Progenitor cell of endocrine pancreas (in vitro differentiated cells): ENCODE data around the gene AFAP1L1. TPM values are rescaled to one million over a fixed set of nuclear protein-coding genes. Genes with fewer than 3 reads are reported as not detected.

ENCODE experiments used
- DNase-seq: peaks from one replicate; pipeline ENCODE4 v3.0.0; 2021; ENCODE audit warnings: low spot score; ENCODE audit not compliant: unreplicated experiment
- H3K27ac Mint-ChIP-seq: 2 replicates; pipeline ENCODE4 v1.8.0; 2021; ENCODE audit warnings: mild to moderate bottlenecking, moderate library complexity, mixed read lengths
- H3K27me3 Mint-ChIP-seq: 2 replicates; pipeline ENCODE4 v1.8.0; 2021; ENCODE audit warnings: mixed read lengths
- H3K36me3 Mint-ChIP-seq: 2 replicates; pipeline ENCODE4 v1.8.0; 2022; ENCODE audit warnings: mixed read lengths; ENCODE audit not compliant: insufficient read depth
- H3K4me1 Mint-ChIP-seq: 2 replicates; pipeline ENCODE4 v1.8.0; 2021; ENCODE audit warnings: low read depth, mixed read lengths
- H3K4me3 Mint-ChIP-seq: 2 replicates; pipeline ENCODE4 v1.8.0; 2021; ENCODE audit warnings: low read depth, mild to moderate bottlenecking, moderate library complexity, mixed read lengths
- H3K9me3 Mint-ChIP-seq: 2 replicates; pipeline ENCODE4 v1.8.0; 2021; ENCODE audit warnings: low read depth, mixed read lengths
- CTCF ChIP-seq: fragments of 200-600 bp; sonication (generic); IDR thresholded peaks from one replicate; pipeline ENCODE4 v1.5.0; 2021; ENCODE audit warnings: antibody characterized with exemption, mild to moderate bottlenecking; ENCODE audit not compliant: unreplicated experiment
- total RNA-seq: library from RNA; stranded (reverse); gene quantifications from 2 replicates; pipeline ENCODE4 v1.2.1, GENCODE V29; 2021

AFAP1L1 gene
- total RNA-seq, 1 donor from 2014 or later: 0.69 TPM

GRCh38 chr5:149260761-149261160, 10.9 kb upstream of the AFAP1L1 start:
- Mint-ChIP-seq H3K36me3 (no peaks in the 10 kb centered on the region), H3K4me1 (no peaks in the 10 kb centered on the region), H3K27me3 (peaks cover 64% of the 10 kb centered on the region)

DNA sequence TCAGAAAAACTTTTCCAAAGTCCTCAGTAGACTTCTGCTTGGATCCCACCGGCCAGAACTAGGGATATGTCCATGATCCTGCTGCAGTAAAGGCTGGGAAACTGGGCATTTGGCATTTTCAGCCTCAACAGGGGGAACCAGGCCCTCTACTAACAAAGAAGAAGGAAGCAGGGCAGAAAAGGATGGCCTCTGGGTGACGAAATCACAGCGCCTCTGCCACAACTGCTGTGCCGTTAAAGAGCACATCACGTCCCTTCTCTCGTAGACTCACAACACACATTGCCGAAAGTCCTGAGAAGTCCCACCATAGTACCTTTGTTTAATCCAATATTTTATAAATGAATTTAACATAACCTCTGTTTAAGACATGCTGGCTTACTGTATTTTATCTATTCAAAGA, 10.4 kb upstream of the AFAP1L1 start:
- no peak overlapping the region for H3K27ac Mint-ChIP-seq
- H3K4me3 Mint-ChIP-seq: no peak overlapping the region
- peaks cover 60% of the 10 kb centered on the region for H3K27me3 Mint-ChIP-seq
- no peak for DNase-seq
- no peaks in the 10 kb centered on the region for H3K9me3 Mint-ChIP-seq
- H3K4me1 Mint-ChIP-seq: no peaks in the 10 kb centered on the region
- H3K36me3 Mint-ChIP-seq: no peaks in the 10 kb centered on the region
- TF ChIP-seq CTCF: no peak

More at GRCh38 chr5:149260761-149261160, 10.9 kb upstream of the AFAP1L1 start:
- Mint-ChIP-seq H3K9me3 (no peaks in the 10 kb centered on the region), H3K4me3 (no peak overlapping the region), H3K27ac (no peak overlapping the region)
- no peak for TF ChIP-seq CTCF
- DNase-seq: no peak

DNA sequence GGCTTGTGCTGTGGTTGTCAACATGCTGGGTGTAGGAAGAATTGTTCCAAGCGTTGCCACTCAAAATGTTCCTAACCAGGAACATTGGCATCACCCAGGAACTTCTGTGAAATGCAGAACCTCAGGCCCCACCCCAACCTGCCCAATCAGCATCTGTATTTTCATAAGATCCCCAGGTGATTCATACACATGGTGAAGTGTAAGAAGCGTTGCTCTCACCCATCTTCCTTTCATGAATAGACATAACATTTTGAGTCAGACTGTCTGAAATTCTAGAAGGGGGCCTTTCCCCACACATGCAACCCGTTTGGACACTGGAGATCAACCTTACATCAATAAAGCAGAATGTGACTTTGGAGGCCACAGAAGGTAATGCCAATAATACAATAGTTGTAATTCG, 9.3 kb upstream of the AFAP1L1 start:
- no peak for DNase-seq
- Mint-ChIP-seq H3K9me3 (no peaks in the 10 kb centered on the region), H3K4me3 (no peak overlapping the region), H3K36me3 (no peaks in the 10 kb centered on the region), H3K27me3 (peaks cover 60% of the 10 kb centered on the region), H3K4me1 (no peaks in the 10 kb centered on the region), H3K27ac (no peak overlapping the region)
- TF ChIP-seq CTCF: no peak

- H3K27me3 Mint-ChIP-seq: peaks cover 50% of the 10 kb centered on the region
Observed at GRCh38 chr5:149264439-149265067, 7.1 kb upstream of the AFAP1L1 start.

DNA sequence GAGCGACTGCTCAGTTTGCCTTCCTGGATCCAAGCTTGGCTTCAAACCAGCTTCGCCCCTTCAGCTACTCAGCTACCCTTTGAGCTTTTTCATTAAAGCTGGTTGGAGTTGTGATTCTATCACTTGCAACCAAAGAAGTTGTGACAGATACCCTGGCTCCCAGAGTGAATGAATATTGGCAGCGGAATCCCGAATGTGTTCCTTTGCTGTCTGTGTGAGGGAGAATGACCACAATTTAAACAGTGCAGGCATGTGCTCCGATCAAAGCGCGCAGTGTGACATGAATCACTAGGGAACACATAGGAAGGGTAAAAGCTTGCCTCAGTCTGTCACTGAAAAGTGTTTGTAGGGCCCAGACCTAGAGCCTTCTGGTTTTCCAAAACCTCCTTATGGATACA, 6.6 kb upstream of the AFAP1L1 start:
- DNase-seq: no peak
- TF ChIP-seq CTCF: no peak
- H3K9me3 Mint-ChIP-seq: peaks cover 9% of the 10 kb centered on the region
- no peak overlapping the region for H3K27ac Mint-ChIP-seq
- no peak overlapping the region for H3K4me3 Mint-ChIP-seq
- no peaks in the 10 kb centered on the region for H3K4me1 Mint-ChIP-seq
- peaks cover 45% of the 10 kb centered on the region for H3K27me3 Mint-ChIP-seq
- no peaks in the 10 kb centered on the region for H3K36me3 Mint-ChIP-seq

More at GRCh38 chr5:149264439-149265067, 7.1 kb upstream of the AFAP1L1 start:
- no peak overlapping the region for H3K4me3 Mint-ChIP-seq
- H3K9me3 Mint-ChIP-seq: peaks cover 9% of the 10 kb centered on the region
- no peaks in the 10 kb centered on the region for H3K36me3 Mint-ChIP-seq
- H3K27ac Mint-ChIP-seq: no peak overlapping the region
- peak; percentile 54 for DNase-seq
- peak; percentile 83 for TF ChIP-seq CTCF
- no peaks in the 10 kb centered on the region for H3K4me1 Mint-ChIP-seq
